ENCODE measurements around the gene TRIP13. TPM values are rescaled to one million over a fixed set of nuclear protein-coding genes. Genes with fewer than 3 reads are reported as not detected.

The TRIP13 gene
- total RNA-seq, 1 experiment from 2014 or later: 42.6 TPM

GRCh38 chr5:914174-914573 lies 21.5 kb downstream of the TRIP13 start:
- no peak overlapping the region for H2BK120ac ChIP-seq (ENCODE audit: low read depth, low read length, poor library complexity, severe bottlenecking)
- no peak overlapping the region for H3K18ac ChIP-seq (ENCODE audit: insufficient read length, low read depth, low read length)
- H4K91ac ChIP-seq (ENCODE audit: insufficient read length, low read depth, low read length): no peak overlapping the region
- Mint-ChIP-seq H3K27me3 (ENCODE audit: low read depth) (no peaks in the 10 kb centered on the region), H3K9me3 (no peaks in the 10 kb centered on the region), H3K4me3 (no peak overlapping the region), H3K27ac (no peak overlapping the region), H3K4me1 (peaks cover 3 to 4% of the 10 kb centered on the region in 2 experiments), H3K36me3 (ENCODE audit: insufficient read depth in 1 of 3, low read depth in 3 of 3) (peaks cover 34 to 92% (median 83%) of the 10 kb centered on the region in 3 experiments)
- H3K27me3 ChIP-seq (ENCODE audit: insufficient read depth, low read length): no peaks in the 10 kb centered on the region
- H2BK12ac ChIP-seq (ENCODE audit: insufficient read length, low read depth, low read length): no peak overlapping the region
- TF ChIP-seq CTCF (conservative IDR thresholded peaks at IDR 0.05): no peak
- no peaks in the 10 kb centered on the region for H3K79me1 ChIP-seq (ENCODE audit: insufficient read depth, low read depth, low read length, poor library complexity, severe bottlenecking)
- H3K79me2 ChIP-seq (ENCODE audit: insufficient read depth, low read length): no peaks in the 10 kb centered on the region
- no peaks in the 10 kb centered on the region for H4K20me1 ChIP-seq (ENCODE audit: control insufficient read depth, insufficient read depth, insufficient read length)
- no peak overlapping the region for H3K56ac ChIP-seq (ENCODE audit: insufficient read length, low read depth, low read length)
- WGBS (ENCODE audit: extremely low coverage, insufficient read length, low lambda C conversion rate): no CpG with 5 or more reads among the region's 14 CpGs
- H2AK5ac ChIP-seq (ENCODE audit: insufficient read length, low read length): no peak overlapping the region
- H3K23me2 ChIP-seq (ENCODE audit: insufficient read length, low read depth, low read length, poor library complexity, severe bottlenecking): no peaks in the 10 kb centered on the region
- H3K4ac ChIP-seq (ENCODE audit: low read depth, low read length): no peak overlapping the region
- no peak overlapping the region for H3K23ac ChIP-seq (ENCODE audit: insufficient read length, low read depth, low read length)
- no peaks in the 10 kb centered on the region for H3K4me1 ChIP-seq (ENCODE audit: insufficient read depth, low read length)
- H3K9ac ChIP-seq (ENCODE audit: extremely low read depth, insufficient read length, low read length): no peak overlapping the region
- no peak overlapping the region for H3K27ac ChIP-seq (ENCODE audit: insufficient read length, low read depth, low read length)
- H4K8ac ChIP-seq (replicated peaks; ENCODE audit: insufficient read length, low read depth, low read length): no peak overlapping the region
- no peak overlapping the region for H2AFZ ChIP-seq (ENCODE audit: low read length)
- DNase-seq: no peak
- H2BK5ac ChIP-seq (ENCODE audit: insufficient read length, low read length): no peak overlapping the region
- no peak overlapping the region for H2BK20ac ChIP-seq (ENCODE audit: low read depth, low read length, poor library complexity, severe bottlenecking)
- no peak overlapping the region for H3T11ph ChIP-seq (ENCODE audit: low read length)
- no peak overlapping the region for H4K5ac ChIP-seq (ENCODE audit: insufficient read length, low read depth, low read length)
- H3K4me2 ChIP-seq (ENCODE audit: insufficient read depth, insufficient read length, low read length): no peak overlapping the region
- H3K14ac ChIP-seq (ENCODE audit: insufficient read depth, low read length): no peak overlapping the region
- no peaks in the 10 kb centered on the region for H3K9me3 ChIP-seq (ENCODE audit: control insufficient read depth, low read depth, low read length)
- no peak overlapping the region for H2BK15ac ChIP-seq (ENCODE audit: low read depth, low read length)

Data from H9 (cell line).